Activated CD4-positive, alpha-beta T cell treated with anti-CD3 and anti-CD28 coated beads, Interleukin-2, amount 10 ng/mL, durations not matched to agents 7 days and 5 days (primary cell): Measurements from ENCODE around the gene FOXE1. TPM values are rescaled to one million over a fixed set of nuclear protein-coding genes. Genes with fewer than 3 reads are reported as not detected.
A peak's percentile ranks its signal among the peaks of the same experiment; 100 is the strongest.

Experiments
- CTCF ChIA-PET: fragments of 350-600 bp; sonication (Branson Sonifier 250); formaldehyde crosslinking; loops from one replicate; lab custom pipeline; 2021; ENCODE audit warnings: antibody characterized with exemption; lab: Charles Lee
- POLR2A ChIA-PET: fragments of 350-600 bp; sonication (Branson Sonifier 250); formaldehyde crosslinking; loops from one replicate; lab custom pipeline; 2021; ENCODE audit warnings: antibody characterized with exemption; lab: Charles Lee
- DNase-seq: peaks from one replicate; pipeline ENCODE4 v3.0.0-alpha.2; 2020
- H3K27ac Mint-ChIP-seq: one replicate; pipeline ENCODE4 v1.8.0; 2021; ENCODE audit warnings: mild to moderate bottlenecking, moderate library complexity, mixed read lengths
- H3K27me3 Mint-ChIP-seq: one replicate; pipeline ENCODE4 v1.8.0; 2021; ENCODE audit warnings: mixed read lengths
- H3K36me3 Mint-ChIP-seq: one replicate; pipeline ENCODE4 v1.8.0; 2021; ENCODE audit warnings: low read depth, mixed read lengths
- H3K4me1 Mint-ChIP-seq: one replicate; pipeline ENCODE4 v1.8.0; 2021; ENCODE audit warnings: mixed read lengths
- H3K4me3 Mint-ChIP-seq: one replicate; pipeline ENCODE4 v1.8.0; 2021; ENCODE audit warnings: mild to moderate bottlenecking, moderate library complexity, mixed read lengths
- H3K9me3 Mint-ChIP-seq: one replicate; pipeline ENCODE4 v1.8.0; 2021; ENCODE audit warnings: mixed read lengths
- total RNA-seq, 2 experiments: library from RNA; stranded (reverse); gene quantifications; one replicate each; pipeline ENCODE4 v1.2.3, GENCODE V29; 2021

The FOXE1 gene
- total RNA-seq, 2 experiments from 2014 or later = 0.05 TPM; not detected in 1

GRCh38 chr9:97830884-97831829 lies 21.9 kb upstream of the FOXE1 start:
- Mint-ChIP-seq H3K27me3 (peaks cover 41% of the 10 kb centered on the region), H3K36me3 (no peaks in the 10 kb centered on the region), H3K4me1 (no peaks in the 10 kb centered on the region), H3K27ac (no peak overlapping the region), H3K4me3 (no peak overlapping the region), H3K9me3 (no peaks in the 10 kb centered on the region)
- ChIA-PET POLR2A (no interaction called here), CTCF (no interaction called here)
- DNase-seq = no peak

- Mint-ChIP-seq H3K4me3 (no peak overlapping the region), H3K27me3 (peaks cover 39% of the 10 kb centered on the region), H3K36me3 (no peaks in the 10 kb centered on the region), H3K27ac (no peak overlapping the region), H3K9me3 (no peaks in the 10 kb centered on the region), H3K4me1 (no peaks in the 10 kb centered on the region)
- DNase-seq = no peak
- ChIA-PET CTCF (interaction anchor here (0.6 to 0.9 kb wide), 2 partner anchors 446 to 737 kb away, joined by 3 read pairs; no protein-coding TSS in a partner anchor), POLR2A (no interaction called here)
These were observed 21.0 kb upstream of the FOXE1 start for GRCh38 chr9:97831843-97832636.

GRCh38 chr9:97840521-97840920 lies 12.5 kb upstream of the FOXE1 start:
- ChIA-PET POLR2A (no interaction called here), CTCF (no interaction called here)
- Mint-ChIP-seq H3K9me3 (no peaks in the 10 kb centered on the region), H3K4me1 (no peaks in the 10 kb centered on the region), H3K4me3 (no peak overlapping the region), H3K27me3 (peaks cover 60% of the 10 kb centered on the region), H3K27ac (no peak overlapping the region), H3K36me3 (no peaks in the 10 kb centered on the region)
- no peak for DNase-seq

- H3K27ac Mint-ChIP-seq = no peak overlapping the region
- H3K4me3 Mint-ChIP-seq = no peak overlapping the region
- POLR2A ChIA-PET = no interaction called here
- H3K36me3 Mint-ChIP-seq = no peaks in the 10 kb centered on the region
- no peaks in the 10 kb centered on the region for H3K4me1 Mint-ChIP-seq
- no peak for DNase-seq
- H3K9me3 Mint-ChIP-seq = no peaks in the 10 kb centered on the region
- CTCF ChIA-PET = no interaction called here
- peaks cover 68% of the 10 kb centered on the region for H3K27me3 Mint-ChIP-seq
These were observed 10.1 kb upstream of the FOXE1 start for GRCh38 chr9:97842960-97843359.

GRCh38 chr9:97845130-97845529 lies 7.9 kb upstream of the FOXE1 start:
- Mint-ChIP-seq H3K27me3 (peaks cover 81% of the 10 kb centered on the region), H3K36me3 (no peaks in the 10 kb centered on the region), H3K4me1 (peaks cover 13% of the 10 kb centered on the region), H3K4me3 (no peak overlapping the region), H3K9me3 (no peaks in the 10 kb centered on the region), H3K27ac (no peak overlapping the region)
- ChIA-PET CTCF (interaction anchor here (0.6 to 1.0 kb wide), 2 partner anchors 10 to 156 kb away, joined by 3 to 5 read pairs; no protein-coding TSS in a partner anchor), POLR2A (no interaction called here)
- no peak for DNase-seq

GRCh38 chr9:97845763-97846162 lies 7.3 kb upstream of the FOXE1 start:
- no peak overlapping the region for H3K4me3 Mint-ChIP-seq
- no peak for DNase-seq
- peaks cover 81% of the 10 kb centered on the region for H3K27me3 Mint-ChIP-seq
- H3K36me3 Mint-ChIP-seq = no peaks in the 10 kb centered on the region
- no peak overlapping the region for H3K27ac Mint-ChIP-seq
- H3K9me3 Mint-ChIP-seq = no peaks in the 10 kb centered on the region
- ChIA-PET POLR2A (no interaction called here), CTCF (interaction anchor here (1.0 to 1.2 kb wide), 2 partner anchors 9 to 129 kb away, joined by 3 to 5 read pairs; no protein-coding TSS in a partner anchor)
- peaks cover 13% of the 10 kb centered on the region for H3K4me1 Mint-ChIP-seq

GRCh38 chr9:97846347-97846746 lies 6.7 kb upstream of the FOXE1 start:
- H3K9me3 Mint-ChIP-seq = no peaks in the 10 kb centered on the region
- H3K27me3 Mint-ChIP-seq = peaks cover 80% of the 10 kb centered on the region
- H3K4me1 Mint-ChIP-seq = peaks cover 13% of the 10 kb centered on the region
- H3K4me3 Mint-ChIP-seq = no peak overlapping the region
- H3K27ac Mint-ChIP-seq = no peak overlapping the region
- ChIA-PET POLR2A (no interaction called here), CTCF (interaction anchor here (1.2 kb wide), 1 partner anchor 129 kb away, joined by 3 read pairs; no protein-coding TSS in a partner anchor)
- no peak for DNase-seq
- H3K36me3 Mint-ChIP-seq = no peaks in the 10 kb centered on the region

GRCh38 chr9:97847474-97848214 lies 5.4 kb upstream of the FOXE1 start:
- Mint-ChIP-seq H3K27ac (no peak overlapping the region), H3K9me3 (no peaks in the 10 kb centered on the region), H3K27me3 (peaks cover 86% of the 10 kb centered on the region), H3K4me3 (no peak overlapping the region), H3K36me3 (no peaks in the 10 kb centered on the region), H3K4me1 (peaks cover 19% of the 10 kb centered on the region)
- no peak for DNase-seq
- POLR2A ChIA-PET = no interaction called here
- CTCF ChIA-PET = interaction anchor here (0.5 to 1.3 kb wide), 3 partner anchors 12 to 390 kb away, joined by 3 to 4 read pairs (median 3); no protein-coding TSS in a partner anchor

- CTCF ChIA-PET = interaction anchor here (1.2 to 1.3 kb wide), 2 partner anchors 11 to 45 kb away, joined by 3 to 4 read pairs; no protein-coding TSS in a partner anchor
- no peak overlapping the region for H3K27ac Mint-ChIP-seq
- no peaks in the 10 kb centered on the region for H3K9me3 Mint-ChIP-seq
- DNase-seq = no peak
- peaks cover 83% of the 10 kb centered on the region for H3K27me3 Mint-ChIP-seq
- POLR2A ChIA-PET = no interaction called here
- H3K36me3 Mint-ChIP-seq = no peaks in the 10 kb centered on the region
- H3K4me1 Mint-ChIP-seq = peaks cover 19% of the 10 kb centered on the region
- no peak overlapping the region for H3K4me3 Mint-ChIP-seq
These were observed 4.9 kb upstream of the FOXE1 start for GRCh38 chr9:97848215-97848479.

GRCh38 chr9:97848480-97849237 lies 4.4 kb upstream of the FOXE1 start:
- ChIA-PET CTCF (interaction anchor here (1.2 to 1.3 kb wide), 2 partner anchors 11 to 46 kb away, joined by 3 to 4 read pairs; no protein-coding TSS in a partner anchor), POLR2A (no interaction called here)
- H3K36me3 Mint-ChIP-seq = no peaks in the 10 kb centered on the region
- peak overlapping the region; percentile 3 for H3K27ac Mint-ChIP-seq
- H3K4me3 Mint-ChIP-seq = peak overlapping the region; percentile 52
- H3K27me3 Mint-ChIP-seq = peaks cover 81% of the 10 kb centered on the region
- H3K9me3 Mint-ChIP-seq = no peaks in the 10 kb centered on the region
- no peak for DNase-seq
- peaks cover 22% of the 10 kb centered on the region for H3K4me1 Mint-ChIP-seq

GRCh38 chr9:97849980-97850379 lies 3.0 kb upstream of the FOXE1 start:
- Mint-ChIP-seq H3K27me3 (peaks cover 84% of the 10 kb centered on the region), H3K4me3 (no peak overlapping the region), H3K9me3 (no peaks in the 10 kb centered on the region), H3K4me1 (peaks cover 25% of the 10 kb centered on the region), H3K36me3 (peaks cover 3% of the 10 kb centered on the region), H3K27ac (no peak overlapping the region)
- POLR2A ChIA-PET = no interaction called here
- CTCF ChIA-PET = no interaction called here
- no peak for DNase-seq
